NB4 (cell line): Measurements from ENCODE around the gene CREB3L2.
"Not testable (repeated sequence)": the region's sequence is repeated elsewhere in the genome, so short reads cannot be mapped to it uniquely, and the experiment has no call there.

Source experiments
- CTCF ChIP-seq: IDR thresholded peaks from one replicate; pipeline ENCODE4 v1.5.1; 2012; ENCODE audit warnings: low read depth, low read length
- MYC ChIP-seq: IDR thresholded peaks from 2 replicates; pipeline ENCODE4 v1.6.1; 2011; ENCODE audit warnings: low read depth, low read length
- POLR2A ChIP-seq: IDR thresholded peaks from 2 replicates; pipeline ENCODE4 v1.6.1; 2011; ENCODE audit warnings: mild to moderate bottlenecking; ENCODE audit not compliant: insufficient read length; ENCODE audit errors: extremely low read depth

GRCh38 chr7:137968339-137968738 is 33.5 kb downstream of the CREB3L2 start:
- not testable (repeated sequence) for TF ChIP-seq CTCF, POLR2A, MYC
